Measurements from ENCODE around the gene GALNT3.

The GALNT3 gene

DNA sequence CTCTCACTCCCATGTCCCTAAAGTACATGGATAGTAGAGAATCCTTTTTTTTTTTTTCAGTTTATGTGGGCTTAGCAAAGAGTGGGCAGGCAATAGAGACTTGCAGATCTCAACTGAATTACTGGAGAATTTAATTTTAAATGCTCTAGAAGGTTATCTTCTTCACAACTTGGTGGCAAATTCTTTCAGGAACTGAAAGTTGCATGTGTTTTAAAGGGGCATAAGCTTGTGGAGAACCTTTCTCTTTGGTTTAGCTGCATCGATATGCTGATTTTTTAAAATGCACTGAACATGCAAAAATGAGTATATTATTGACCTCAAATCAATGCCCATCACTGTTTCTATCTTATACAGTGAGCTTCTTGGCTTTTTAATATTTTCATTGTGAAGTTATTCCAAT, 24.9 kb upstream of the GALNT3 start:
- POLR2A ChIA-PET = no interaction called here
- CTCF ChIA-PET = no interaction called here

DNA sequence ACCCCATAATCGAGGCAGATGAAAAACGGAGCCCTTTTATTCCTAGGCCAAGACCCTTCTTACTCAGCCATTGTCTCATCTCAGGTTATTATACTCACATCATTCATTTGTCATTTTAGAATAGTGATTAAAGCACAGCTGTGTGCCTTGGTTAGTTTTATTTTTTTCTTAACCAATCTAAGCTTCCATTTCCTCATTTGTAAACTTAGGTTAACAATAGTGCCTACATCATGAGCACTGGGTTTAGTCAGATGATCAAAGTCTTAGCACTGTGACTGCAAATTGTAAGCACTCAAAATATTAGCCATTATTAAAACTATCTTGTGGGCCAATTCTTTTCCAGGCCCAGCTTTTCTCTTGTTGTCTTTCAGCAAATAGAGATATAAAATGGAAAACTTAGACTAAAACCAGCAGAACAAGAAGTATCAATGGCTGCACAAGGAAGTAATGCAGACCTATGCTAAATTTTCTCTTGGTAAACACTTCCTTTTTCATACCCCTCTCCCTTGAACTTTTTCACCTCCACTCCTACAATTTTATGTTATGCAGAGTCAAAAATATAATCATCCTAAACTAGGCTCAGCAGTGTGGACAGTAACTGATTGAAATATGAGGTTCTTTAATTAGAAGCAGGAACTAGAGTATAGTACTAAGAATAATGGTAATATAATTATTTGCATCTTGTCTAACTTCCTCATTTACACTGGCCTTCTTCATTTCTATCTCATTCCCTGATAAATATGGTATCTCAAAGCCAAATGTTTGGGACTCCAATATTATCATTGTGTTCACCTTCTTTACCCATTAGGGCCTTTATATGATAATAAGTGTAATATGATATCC, 21.5 kb upstream of the GALNT3 start:
- CTCF ChIA-PET = no interaction called here
- DNase-seq (ENCODE audit: extremely low spot score) = no peak
- POLR2A ChIA-PET = no interaction called here
- no peak for TF ChIP-seq FOXM1 (IDR thresholded peaks at IDR 0.05; ENCODE audit: borderline replicate concordance)
- TF ChIP-seq LEF1 (IDR thresholded peaks at IDR 0.05; ENCODE audit: borderline replicate concordance) = no peak
- no peak for TF ChIP-seq CTBP1 (IDR thresholded peaks at IDR 0.05; ENCODE audit: borderline replicate concordance)
- no peak for TF ChIP-seq ARNT (IDR thresholded peaks at IDR 0.05)
- TF ChIP-seq TARDBP (IDR thresholded peaks at IDR 0.05) = no peak
- TF ChIP-seq SP1 (IDR thresholded peaks at IDR 0.05) = no peak
- no peak for TF ChIP-seq NFRKB (IDR thresholded peaks at IDR 0.05)
- no peak for TF ChIP-seq HDGF (IDR thresholded peaks at IDR 0.05; ENCODE audit: borderline replicate concordance)
- TF ChIP-seq ELF4 (IDR thresholded peaks at IDR 0.05) = no peak
- no peak for TF ChIP-seq FOXK2 (IDR thresholded peaks at IDR 0.05)
- no peak for TF ChIP-seq L3MBTL2 (conservative IDR thresholded peaks at IDR 0.05)
- no peak for TF ChIP-seq SUZ12 (IDR thresholded peaks at IDR 0.05)
- TF ChIP-seq ZNF384 (IDR thresholded peaks at IDR 0.05) = no peak
- no peak for TF ChIP-seq BHLHE40 (IDR thresholded peaks at IDR 0.05; ENCODE audit: borderline replicate concordance)

More for the DNA sequence above, 24.9 kb upstream of the GALNT3 start:
- TF ChIP-seq, protein P1, sequence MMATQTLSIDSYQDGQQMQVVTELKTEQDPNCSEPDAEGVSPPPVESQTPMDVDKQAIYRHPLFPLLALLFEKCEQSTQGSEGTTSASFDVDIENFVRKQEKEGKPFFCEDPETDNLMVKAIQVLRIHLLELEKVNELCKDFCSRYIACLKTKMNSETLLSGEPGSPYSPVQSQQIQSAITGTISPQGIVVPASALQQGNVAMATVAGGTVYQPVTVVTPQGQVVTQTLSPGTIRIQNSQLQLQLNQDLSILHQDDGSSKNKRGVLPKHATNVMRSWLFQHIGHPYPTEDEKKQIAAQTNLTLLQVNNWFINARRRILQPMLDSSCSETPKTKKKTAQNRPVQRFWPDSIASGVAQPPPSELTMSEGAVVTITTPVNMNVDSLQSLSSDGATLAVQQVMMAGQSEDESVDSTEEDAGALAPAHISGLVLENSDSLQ (IDR thresholded peaks at IDR 0.05) = no peak
- no peak for TF ChIP-seq FOXA1 (IDR thresholded peaks at IDR 0.05)
- TF ChIP-seq SP1 (IDR thresholded peaks at IDR 0.05) = no peak
- no peak for TF ChIP-seq ELF4 (IDR thresholded peaks at IDR 0.05)
- no peak for TF ChIP-seq NFRKB (IDR thresholded peaks at IDR 0.05)
- TF ChIP-seq CTBP1 (IDR thresholded peaks at IDR 0.05; ENCODE audit: borderline replicate concordance) = no peak
- DNase-seq (ENCODE audit: extremely low spot score) = no peak

DNA sequence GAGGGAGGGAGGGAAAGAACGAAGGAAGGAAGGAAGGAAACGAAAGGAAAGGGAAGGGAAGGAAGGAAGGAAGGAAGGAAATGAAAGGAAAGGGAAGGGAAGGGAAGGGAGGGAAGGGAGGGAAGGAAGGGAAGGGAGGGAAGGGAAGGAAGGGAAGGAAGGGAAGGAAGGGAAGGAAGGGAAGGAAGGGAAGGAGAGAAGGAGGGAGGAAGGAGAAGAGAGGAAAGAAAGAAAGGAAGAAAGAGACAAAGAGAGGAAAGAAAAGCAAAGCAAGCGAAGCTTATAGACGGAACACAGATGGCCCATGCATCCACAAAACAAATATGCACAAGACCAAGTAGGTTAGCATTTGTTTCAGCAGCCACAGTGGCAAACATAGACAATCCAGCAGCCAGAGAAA, 20.4 kb upstream of the GALNT3 start:
- TF ChIP-seq FOXK2 (IDR thresholded peaks at IDR 0.05) (no peak), LEF1 (IDR thresholded peaks at IDR 0.05; ENCODE audit: borderline replicate concordance) (no peak), ELF4 (IDR thresholded peaks at IDR 0.05) (no peak), ARNT (IDR thresholded peaks at IDR 0.05) (no peak), HDGF (IDR thresholded peaks at IDR 0.05; ENCODE audit: borderline replicate concordance) (no peak), TARDBP (IDR thresholded peaks at IDR 0.05) (no peak), FOXM1 (IDR thresholded peaks at IDR 0.05; ENCODE audit: borderline replicate concordance) (no peak), CTBP1 (IDR thresholded peaks at IDR 0.05; ENCODE audit: borderline replicate concordance) (no peak), BHLHE40 (IDR thresholded peaks at IDR 0.05; ENCODE audit: borderline replicate concordance) (no peak), FOXA1 (IDR thresholded peaks at IDR 0.05) (no peak), L3MBTL2 (conservative IDR thresholded peaks at IDR 0.05) (no peak), SP1 (IDR thresholded peaks at IDR 0.05) (no peak)
- CTCF ChIA-PET = no interaction called here
- POLR2A ChIA-PET = no interaction called here
- DNase-seq (ENCODE audit: extremely low spot score) = no peak

DNA sequence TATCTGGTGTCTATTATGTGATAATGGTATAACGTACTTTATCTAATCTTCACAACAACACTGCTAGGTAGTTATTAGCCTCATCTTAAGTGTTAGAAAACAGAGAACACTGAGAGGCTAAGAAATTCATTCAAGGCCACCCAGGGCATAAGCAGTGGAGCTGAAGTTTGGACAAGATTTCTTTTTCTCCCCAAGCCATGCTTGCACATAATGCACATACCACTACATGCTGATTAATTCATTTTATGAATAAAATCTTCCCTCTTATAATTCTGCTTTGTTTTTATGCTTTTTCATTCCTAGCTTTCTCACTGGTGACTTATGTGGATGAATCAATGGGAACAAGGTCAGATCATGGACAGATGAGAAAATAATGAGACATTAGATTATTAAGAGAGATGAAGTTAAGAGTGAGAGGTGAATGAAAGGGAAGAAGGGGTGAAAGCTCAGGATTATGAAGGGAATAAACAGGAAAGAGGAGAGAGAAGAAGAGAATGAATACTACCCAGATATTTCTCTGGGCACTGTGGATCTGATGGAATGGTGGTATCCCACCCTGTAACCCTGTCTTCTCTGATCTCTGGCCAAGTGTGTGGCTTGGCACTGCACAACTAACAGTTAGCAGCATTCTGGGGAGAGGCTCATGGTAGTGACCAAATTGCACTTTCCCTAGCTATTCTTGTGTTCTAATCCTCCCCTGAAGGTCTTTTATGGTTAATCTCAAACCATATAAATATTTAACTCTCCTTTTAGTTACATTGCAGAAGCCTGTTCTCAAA, 17.7 kb upstream of the GALNT3 start:
- POLR2A ChIA-PET = no interaction called here
- no peak for DNase-seq (ENCODE audit: extremely low spot score)
- CTCF ChIA-PET = no interaction called here
- no peak for TF ChIP-seq FOXA1 (IDR thresholded peaks at IDR 0.05)
- no peak for TF ChIP-seq ARNT (IDR thresholded peaks at IDR 0.05)
- TF ChIP-seq CTBP1 (IDR thresholded peaks at IDR 0.05; ENCODE audit: borderline replicate concordance) = no peak
- TF ChIP-seq LEF1 (IDR thresholded peaks at IDR 0.05; ENCODE audit: borderline replicate concordance) = no peak
- TF ChIP-seq, protein P1 (IDR thresholded peaks at IDR 0.05) = no peak
- no peak for TF ChIP-seq SUZ12 (IDR thresholded peaks at IDR 0.05)
- TF ChIP-seq FOXK2 (IDR thresholded peaks at IDR 0.05) = no peak
- TF ChIP-seq TARDBP (IDR thresholded peaks at IDR 0.05) = no peak
- no peak for TF ChIP-seq SP1 (IDR thresholded peaks at IDR 0.05)
- no peak for TF ChIP-seq ZNF384 (IDR thresholded peaks at IDR 0.05)
- TF ChIP-seq NFRKB (IDR thresholded peaks at IDR 0.05) = no peak
- TF ChIP-seq FOXM1 (IDR thresholded peaks at IDR 0.05; ENCODE audit: borderline replicate concordance) = no peak

DNA sequence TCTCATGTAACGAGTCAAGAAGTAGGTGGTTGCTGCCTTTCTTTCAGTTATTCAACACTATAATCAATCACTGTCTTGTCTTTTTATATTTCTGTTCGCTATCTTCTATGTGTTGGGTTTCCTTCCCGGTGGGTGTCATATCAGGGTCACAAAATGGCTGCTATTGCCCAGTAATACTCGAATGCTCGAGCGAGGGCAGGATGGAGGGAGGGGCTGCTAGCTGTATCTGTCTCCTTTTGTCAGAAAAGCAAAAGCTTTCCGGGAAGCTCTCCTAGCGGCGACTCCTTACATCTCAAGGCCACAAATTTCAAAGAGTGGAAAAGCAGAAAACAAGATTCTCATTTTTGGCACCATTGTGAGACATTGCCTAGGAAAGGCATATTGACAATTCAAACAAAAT, 16.4 kb upstream of the GALNT3 start:
- TF ChIP-seq CTBP1 (IDR thresholded peaks at IDR 0.05; ENCODE audit: borderline replicate concordance) (no peak), SP1 (IDR thresholded peaks at IDR 0.05) (no peak), ARNT (IDR thresholded peaks at IDR 0.05) (no peak), BHLHE40 (IDR thresholded peaks at IDR 0.05; ENCODE audit: borderline replicate concordance) (no peak), TARDBP (IDR thresholded peaks at IDR 0.05) (no peak), ELF4 (IDR thresholded peaks at IDR 0.05) (no peak), ZNF384 (IDR thresholded peaks at IDR 0.05) (no peak), LEF1 (IDR thresholded peaks at IDR 0.05; ENCODE audit: borderline replicate concordance) (no peak), FOXA1 (IDR thresholded peaks at IDR 0.05) (no peak), L3MBTL2 (conservative IDR thresholded peaks at IDR 0.05) (no peak), SUZ12 (IDR thresholded peaks at IDR 0.05) (no peak)
- TF ChIP-seq, protein P1 (IDR thresholded peaks at IDR 0.05) = no peak
- POLR2A ChIA-PET = no interaction called here

More for the DNA sequence above, 16.4 kb upstream of the GALNT3 start:
- DNase-seq (ENCODE audit: extremely low spot score) = no peak
- CTCF ChIA-PET = no interaction called here
